ENCODE measurements around the gene AFMID. TPM values are rescaled to one million over a fixed set of nuclear protein-coding genes. Genes with fewer than 3 reads are reported as not detected.

Gene AFMID
- total and polyA plus RNA-seq, 2 of the 13 experiments (the other 11 are each of a cell fraction or from before 2014, with no cell fraction given) = 249 to 270 TPM

DNA sequence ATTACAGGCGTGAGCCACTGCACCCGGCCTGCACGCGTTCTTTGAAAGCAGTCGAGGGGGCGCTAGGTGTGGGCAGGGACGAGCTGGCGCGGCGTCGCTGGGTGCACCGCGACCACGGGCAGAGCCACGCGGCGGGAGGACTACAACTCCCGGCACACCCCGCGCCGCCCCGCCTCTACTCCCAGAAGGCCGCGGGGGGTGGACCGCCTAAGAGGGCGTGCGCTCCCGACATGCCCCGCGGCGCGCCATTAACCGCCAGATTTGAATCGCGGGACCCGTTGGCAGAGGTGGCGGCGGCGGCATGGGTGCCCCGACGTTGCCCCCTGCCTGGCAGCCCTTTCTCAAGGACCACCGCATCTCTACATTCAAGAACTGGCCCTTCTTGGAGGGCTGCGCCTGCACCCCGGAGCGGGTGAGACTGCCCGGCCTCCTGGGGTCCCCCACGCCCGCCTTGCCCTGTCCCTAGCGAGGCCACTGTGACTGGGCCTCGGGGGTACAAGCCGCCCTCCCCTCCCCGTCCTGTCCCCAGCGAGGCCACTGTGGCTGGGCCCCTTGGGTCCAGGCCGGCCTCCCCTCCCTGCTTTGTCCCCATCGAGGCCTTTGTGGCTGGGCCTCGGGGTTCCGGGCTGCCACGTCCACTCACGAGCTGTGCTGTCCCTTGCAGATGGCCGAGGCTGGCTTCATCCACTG is 27.0 kb downstream of the AFMID start, which contains the start of gene BIRC5 (continued):
- TF ChIP-seq, protein P1, sequence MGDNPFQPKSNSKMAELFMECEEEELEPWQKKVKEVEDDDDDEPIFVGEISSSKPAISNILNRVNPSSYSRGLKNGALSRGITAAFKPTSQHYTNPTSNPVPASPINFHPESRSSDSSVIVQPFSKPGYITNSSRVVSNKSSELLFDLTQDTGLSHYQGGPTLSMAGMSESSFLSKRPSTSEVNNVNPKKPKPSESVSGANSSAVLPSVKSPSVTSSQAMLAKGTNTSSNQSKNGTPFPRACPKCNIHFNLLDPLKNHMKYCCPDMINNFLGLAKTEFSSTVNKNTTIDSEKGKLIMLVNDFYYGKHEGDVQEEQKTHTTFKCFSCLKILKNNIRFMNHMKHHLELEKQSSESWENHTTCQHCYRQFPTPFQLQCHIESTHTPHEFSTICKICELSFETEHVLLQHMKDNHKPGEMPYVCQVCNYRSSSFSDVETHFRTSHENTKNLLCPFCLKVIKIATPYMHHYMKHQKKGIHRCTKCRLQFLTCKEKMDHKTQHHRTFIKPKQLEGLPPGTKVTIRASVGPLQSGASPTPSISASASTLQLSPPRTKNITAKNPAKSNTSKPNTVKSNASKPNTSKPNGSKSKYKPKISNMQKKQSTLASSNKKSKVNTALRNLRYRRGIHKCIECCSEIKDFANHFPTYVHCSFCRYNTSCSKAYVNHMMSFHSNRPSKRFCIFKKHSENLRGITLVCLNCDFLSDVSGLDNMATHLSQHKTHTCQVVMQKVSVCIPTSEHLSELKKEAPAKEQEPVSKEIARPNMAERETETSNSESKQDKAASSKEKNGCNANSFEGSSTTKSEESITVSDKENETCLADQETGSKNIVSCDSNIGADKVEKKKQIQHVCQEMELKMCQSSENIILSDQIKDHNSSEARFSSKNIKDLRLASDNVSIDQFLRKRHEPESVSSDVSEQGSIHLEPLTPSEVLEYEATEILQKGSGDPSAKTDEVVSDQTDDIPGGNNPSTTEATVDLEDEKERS (CRISPR knock-in tag; IDR thresholded peaks at IDR 0.05) = peak; percentile 87; the same call in 1 of the 2 replicates
- TF ChIP-seq ZNF253 (CRISPR knock-in tag; IDR thresholded peaks at IDR 0.05; ENCODE audit: borderline replicate concordance) (peak; percentile 60; the same call in 1 of the 2 replicates), ZNF761 (CRISPR knock-in tag; conservative IDR thresholded peaks at IDR 0.05) (no peak), ZNF75D (CRISPR knock-in tag; IDR thresholded peaks at IDR 0.05; ENCODE audit: borderline replicate concordance) (no peak), ZKSCAN1 (IDR thresholded peaks at IDR 0.05; ENCODE audit: low read length) (no peak), KDM2A (CRISPR knock-in tag; IDR thresholded peaks at IDR 0.05; ENCODE audit: borderline replicate concordance, low read depth) (peak; percentile 96), BORCS8-MEF2B (CRISPR knock-in tag; IDR thresholded peaks at IDR 0.05) (peak; percentile 94; the same call in 1 of the 2 replicates), ZBTB40 (IDR thresholded peaks at IDR 0.05) (no peak), ZBTB40 (CRISPR knock-in tag; IDR thresholded peaks at IDR 0.05) (peak; percentile 89), EEA1 (CRISPR knock-in tag; IDR thresholded peaks at IDR 0.05; ENCODE audit: borderline replicate concordance) (peak; percentile 92; the same call in 1 of the 2 replicates), MZF1 (CRISPR knock-in tag; IDR thresholded peaks at IDR 0.05; ENCODE audit: borderline replicate concordance) (peak; percentile 42; the same call in 1 of the 2 replicates), ZNF639 (CRISPR knock-in tag; conservative IDR thresholded peaks at IDR 0.05) (peak; percentile 61; the same call in 1 of the 2 replicates)
- TF ChIP-seq, protein P2, sequence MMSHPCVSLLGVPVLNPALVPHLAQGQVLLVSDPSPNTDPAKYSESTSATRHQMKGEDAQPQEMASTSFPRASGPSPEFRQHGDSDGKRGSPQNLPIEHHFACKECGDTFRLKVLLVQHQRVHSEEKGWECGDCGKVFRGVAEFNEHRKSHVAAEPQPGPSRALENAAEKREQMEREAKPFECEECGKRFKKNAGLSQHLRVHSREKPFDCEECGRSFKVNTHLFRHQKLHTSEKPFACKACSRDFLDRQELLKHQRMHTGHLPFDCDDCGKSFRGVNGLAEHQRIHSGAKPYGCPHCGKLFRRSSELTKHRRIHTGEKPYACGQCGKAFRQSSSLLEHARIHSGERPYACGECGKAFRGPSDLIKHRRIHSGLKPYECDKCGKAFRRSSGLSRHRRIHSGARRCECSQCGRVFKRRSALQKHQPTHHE (CRISPR knock-in tag; IDR thresholded peaks at IDR 0.05; ENCODE audit: borderline replicate concordance) = peak; percentile 91; the same call in 1 of the 2 replicates

Measured in HepG2 (cell line).